HG03103 (cell line): Measurements from ENCODE around the gene MAPK9.

Experiments
- ATAC-seq: cut with Tn5 transposase; IDR thresholded peaks from one replicate; pipeline ENCODE4 v1.9.1; 2021; ENCODE audit warnings: low read depth; ENCODE audit not compliant: unreplicated experiment

Gene MAPK9

DNA sequence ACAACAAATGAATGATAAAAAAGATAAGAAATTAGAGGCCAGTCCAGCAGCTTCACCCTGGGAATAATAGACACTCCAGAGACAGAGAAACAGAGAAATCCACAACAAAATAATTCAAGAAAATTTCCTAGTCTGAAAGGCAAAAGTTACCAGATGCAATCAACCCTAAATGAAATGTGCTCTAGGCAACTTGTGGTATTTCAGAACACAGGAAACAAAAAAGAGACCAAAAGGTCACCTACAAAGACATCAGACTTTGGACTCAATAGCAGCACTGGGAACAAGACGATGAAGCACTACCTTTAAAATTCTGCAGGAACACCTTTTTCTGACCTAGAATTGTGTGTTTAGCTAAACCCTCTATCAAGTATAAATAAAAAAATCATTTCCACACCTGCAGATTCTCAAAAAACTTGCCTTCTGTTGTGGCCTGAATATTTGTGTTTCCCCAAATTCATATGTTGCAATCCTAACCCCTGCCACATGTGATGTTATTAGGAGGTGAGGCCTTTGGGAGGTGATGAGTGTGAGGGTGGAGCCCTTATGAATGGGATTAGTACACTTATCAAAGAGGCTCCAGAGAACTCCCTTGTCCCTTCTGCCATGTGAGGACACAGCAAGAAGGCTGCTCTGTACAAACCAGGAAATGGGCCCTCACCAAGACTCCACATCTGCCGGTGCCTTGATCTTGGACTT lies 5.9 kb upstream of the MAPK9 start:
- ATAC-seq: no peak

- no peak for ATAC-seq
These were observed 4.9 kb upstream of the MAPK9 start for GRCh38 chr5:180296771-180297170.

DNA sequence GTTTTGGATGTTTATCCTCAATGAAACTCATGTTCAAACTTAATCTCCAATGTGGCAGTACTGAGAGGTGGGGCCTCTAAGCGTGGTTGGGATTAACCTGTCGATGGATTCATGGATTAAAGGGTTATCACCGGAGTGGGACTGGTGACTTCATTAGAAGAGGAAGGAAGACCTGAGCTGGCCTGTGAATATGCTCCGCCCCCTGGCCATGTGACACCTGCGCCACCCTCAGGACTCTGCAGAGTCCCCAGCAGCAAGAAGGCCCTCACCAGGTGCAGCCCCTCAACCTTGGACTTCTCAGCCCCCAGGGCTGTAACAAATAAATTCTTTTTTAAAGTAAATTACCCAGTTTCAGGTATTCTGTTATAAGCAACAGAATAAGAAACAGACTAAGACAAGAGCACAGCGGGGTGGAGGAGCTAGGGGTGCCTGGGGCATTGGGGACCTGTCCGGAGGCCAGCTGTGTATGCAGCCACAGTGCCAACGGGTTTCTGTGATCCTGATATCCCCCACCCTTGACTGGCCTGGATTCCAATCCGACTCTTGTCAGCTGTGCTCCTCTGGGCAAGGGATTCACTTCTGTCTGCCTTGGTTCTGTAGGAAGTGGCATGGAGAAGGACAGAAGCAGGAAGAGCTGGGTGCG lies 3.2 kb upstream of the MAPK9 start:
- ATAC-seq: no peak

DNA sequence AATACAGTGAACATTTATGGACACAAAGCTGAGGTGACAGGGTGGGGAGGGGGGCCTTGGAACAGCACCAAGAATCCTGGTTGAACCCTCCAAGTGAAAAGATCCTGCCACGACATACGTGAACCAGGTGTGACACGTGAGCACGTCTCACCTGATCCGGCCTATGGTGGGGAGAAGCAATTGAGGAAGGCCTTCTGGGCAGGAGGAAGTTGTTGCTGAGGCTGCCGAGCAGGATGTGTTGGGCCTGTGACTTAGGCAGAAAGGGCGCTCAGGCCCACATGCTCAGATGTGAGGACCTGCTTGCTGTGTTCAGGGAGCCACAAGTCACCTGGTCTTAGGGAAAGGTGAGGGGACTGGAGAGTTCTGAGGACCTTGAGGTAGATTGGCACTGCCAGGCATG lies 2.5 kb upstream of the MAPK9 start:
- no peak for ATAC-seq

DNA sequence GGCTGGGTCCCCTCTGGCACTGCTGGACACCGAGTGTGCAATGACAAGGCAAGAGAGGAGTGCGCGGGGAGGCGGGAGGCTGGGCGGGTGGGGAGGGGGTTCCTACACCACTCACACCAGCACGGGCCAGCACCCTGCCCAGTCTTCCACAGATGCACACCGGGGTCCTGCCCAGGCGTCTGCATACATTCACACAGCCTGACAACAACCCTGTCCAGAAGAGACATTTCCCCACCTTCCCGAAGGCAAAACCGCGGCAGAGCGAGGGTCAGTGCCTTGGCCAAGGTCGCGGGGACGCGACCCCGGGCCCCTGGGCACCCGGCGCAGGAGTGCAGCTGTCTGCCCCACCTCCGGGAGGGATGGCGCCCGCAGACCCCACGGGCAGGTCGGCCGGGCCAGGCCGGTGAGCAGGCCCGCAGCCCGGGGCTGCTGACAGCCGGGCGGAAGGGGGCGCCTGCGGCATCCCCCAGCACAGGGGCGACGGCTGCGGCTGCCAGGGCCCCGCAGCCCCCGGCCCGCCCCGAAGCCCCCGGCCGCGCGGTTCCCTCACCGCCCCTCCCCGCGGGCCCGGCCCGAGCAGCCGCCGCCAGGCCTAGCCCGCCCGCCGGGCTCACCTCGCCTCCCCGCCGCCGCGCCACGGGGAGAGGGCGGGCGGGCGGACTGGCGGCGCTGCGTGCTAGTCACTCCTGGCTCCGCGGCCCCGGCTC lies 496 bp downstream of the MAPK9 start:
- ATAC-seq: peak; percentile 27

DNA sequence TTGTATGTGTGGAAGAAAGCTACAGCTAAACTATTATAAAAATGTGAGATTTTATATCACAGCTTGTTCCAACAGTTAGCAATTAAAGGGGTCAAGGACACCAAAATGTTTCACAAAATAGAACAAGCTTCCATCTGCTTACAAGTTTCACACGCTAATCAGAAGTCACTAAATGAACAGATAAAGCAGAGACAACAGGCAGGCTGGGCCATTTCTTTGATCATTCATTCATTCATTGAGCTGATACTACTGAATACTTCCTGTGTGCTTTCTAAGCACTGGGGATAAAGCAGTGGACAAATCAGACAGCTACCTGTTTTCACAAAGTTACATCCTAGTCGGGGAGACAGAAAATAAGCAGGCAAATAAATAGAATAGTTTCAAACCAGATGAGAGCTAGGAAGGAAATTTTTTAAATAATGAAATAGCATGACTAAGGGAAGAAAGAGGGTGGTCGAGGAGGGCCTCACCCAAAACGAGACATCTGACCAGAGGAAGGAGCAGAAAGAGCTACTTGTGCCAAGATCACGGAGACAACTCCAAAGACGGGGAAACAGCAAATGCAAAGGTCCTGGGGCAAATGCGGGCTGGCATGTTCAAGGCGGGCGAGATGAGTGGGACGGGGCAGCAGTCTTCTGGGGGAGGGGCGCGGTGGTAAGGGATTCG lies 1.2 kb downstream of the MAPK9 start:
- no peak for ATAC-seq

- no peak for ATAC-seq
These were observed 1.9 kb downstream of the MAPK9 start for GRCh38 chr5:180289966-180290365.

GRCh38 chr5:180289433-180289832 lies 2.5 kb downstream of the MAPK9 start:
- ATAC-seq: no peak

DNA sequence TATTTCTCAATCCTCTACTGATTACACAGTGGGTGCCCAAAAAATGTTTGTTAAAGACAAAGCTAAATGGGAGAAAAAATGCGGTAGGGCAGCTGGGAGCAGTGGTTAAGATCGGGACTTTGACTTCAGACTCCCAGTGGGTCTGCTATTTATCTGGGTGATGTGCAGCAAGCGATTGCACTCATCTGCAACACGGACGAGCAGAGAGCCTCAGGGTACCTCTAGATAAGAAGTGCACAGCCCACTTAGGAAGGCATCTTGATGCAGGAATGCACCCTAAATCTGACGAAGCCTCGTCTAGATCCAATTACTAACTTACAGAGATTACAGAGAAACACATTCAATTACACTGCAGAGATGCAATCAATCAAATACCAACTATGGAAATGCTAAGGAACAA lies 4.0 kb downstream of the MAPK9 start:
- ATAC-seq: no peak

- ATAC-seq: no peak
These were observed 4.5 kb downstream of the MAPK9 start for GRCh38 chr5:180287404-180287803.

- ATAC-seq: no peak
These were observed 7.7 kb downstream of the MAPK9 start for GRCh38 chr5:180284149-180284548.

GRCh38 chr5:180283026-180283615 lies 8.8 kb downstream of the MAPK9 start:
- ATAC-seq: no peak

DNA sequence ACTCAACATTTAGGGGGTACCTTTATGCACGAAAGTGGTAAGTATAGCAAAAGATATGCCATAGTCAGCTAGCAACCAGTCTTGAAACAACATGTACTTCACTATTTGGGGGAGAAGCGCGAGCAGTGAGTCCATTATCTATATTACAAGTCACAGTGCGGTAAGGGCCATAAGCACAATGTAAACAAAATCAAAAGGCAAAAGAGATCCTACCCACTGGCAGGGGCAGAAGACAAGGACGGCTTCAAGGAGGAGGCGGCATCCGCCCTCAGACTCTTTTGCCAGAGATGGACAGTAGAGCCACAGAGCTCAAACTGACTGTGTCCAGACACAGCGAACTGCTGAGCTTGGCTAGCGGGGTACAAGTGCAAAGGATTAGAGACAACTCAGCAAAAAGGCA lies 9.6 kb downstream of the MAPK9 start:
- no peak for ATAC-seq

DNA sequence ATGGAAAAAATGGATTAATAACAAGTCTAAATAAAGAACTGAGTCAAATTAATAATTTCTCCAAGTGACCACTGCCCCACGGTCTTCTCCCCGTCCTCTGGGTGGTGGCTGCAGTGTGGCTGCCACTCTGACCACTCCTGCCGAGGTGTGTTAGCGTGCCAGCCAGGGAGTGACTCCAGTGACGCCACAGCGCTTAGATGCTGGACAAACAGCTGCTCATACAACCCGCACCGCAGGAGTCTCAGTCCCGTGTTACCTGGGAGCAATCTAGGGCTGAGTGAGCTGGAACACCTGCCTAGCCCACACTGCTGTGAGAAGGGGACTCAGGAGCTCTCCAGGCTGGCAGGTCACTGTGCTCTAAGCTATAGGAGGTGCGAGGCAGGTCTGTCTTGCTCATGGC lies 10.2 kb downstream of the MAPK9 start:
- ATAC-seq: no peak

DNA sequence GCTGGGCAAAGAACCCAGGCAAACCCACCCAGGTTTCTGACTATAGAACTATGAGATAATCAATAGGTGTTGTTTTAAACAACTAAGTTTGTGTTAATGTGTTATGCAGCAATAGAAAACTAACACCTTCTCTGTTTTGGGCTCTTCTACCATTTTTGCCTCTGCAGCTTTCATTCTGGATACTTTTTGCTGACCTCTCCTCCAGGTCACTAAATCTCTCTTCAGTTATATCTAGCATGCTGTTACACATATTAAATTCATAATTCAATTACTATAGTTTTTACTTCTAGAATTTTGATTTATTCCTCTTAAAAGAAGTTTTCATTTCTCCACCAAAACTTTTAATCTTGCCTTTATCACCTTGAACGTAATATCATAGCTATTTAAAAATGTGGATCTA lies 17.2 kb downstream of the MAPK9 start:
- ATAC-seq: no peak

- ATAC-seq: no peak
These were observed 20.7 kb downstream of the MAPK9 start for GRCh38 chr5:180271221-180271620.

DNA sequence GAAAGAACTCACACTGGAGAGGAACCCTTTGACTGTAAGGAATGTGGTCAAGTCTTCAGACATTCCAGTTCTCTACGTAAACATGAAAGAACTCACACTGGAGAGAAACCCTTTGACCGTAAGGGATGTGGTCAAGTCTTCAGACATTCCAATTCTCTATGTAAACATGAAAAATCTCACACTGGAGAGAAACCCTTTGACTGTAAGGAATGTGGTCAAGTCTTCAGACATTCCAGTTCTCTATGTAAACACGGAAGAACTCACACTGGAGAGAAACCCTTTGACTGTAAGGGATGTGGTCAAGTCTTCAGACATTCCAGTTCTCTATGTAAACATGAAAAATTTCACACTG lies 32.6 kb downstream of the MAPK9 start:
- ATAC-seq: no peak

- ATAC-seq: no peak
These were observed 38.7 kb downstream of the MAPK9 start for GRCh38 chr5:180253036-180253824.

DNA sequence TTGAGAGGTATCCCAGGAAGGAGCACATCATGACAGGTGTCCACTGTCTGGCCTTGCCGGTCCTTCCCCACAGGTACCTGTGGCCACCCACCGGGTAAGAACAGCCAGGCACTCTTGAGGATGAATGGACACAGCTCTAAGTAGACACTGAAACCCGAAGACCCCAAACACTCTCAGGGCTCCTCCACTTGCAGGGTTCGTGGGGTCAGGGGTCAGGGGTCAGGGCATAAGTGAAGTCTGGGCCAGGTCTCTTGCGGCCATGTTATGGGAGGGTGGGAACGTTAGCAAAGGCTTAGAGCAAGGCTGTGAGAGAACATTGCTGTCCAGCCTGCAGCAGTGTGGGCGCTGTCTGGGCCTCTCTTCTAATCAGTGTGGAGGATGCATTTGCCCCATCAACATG lies 40.0 kb downstream of the MAPK9 start:
- no peak for ATAC-seq

GRCh38 chr5:180251141-180251540 lies 40.7 kb downstream of the MAPK9 start:
- no peak for ATAC-seq
